ENCODE data around the gene ISG15.
"Not testable (repeated sequence)": the region's sequence is repeated elsewhere in the genome, so short reads cannot be mapped to it uniquely, and the experiment has no call there.

Gene ISG15

GRCh38 chr1:975365-975764, 37.9 kb upstream of the ISG15 start:
- no peak for DNase-seq (ENCODE audit: low spot score)

DNA sequence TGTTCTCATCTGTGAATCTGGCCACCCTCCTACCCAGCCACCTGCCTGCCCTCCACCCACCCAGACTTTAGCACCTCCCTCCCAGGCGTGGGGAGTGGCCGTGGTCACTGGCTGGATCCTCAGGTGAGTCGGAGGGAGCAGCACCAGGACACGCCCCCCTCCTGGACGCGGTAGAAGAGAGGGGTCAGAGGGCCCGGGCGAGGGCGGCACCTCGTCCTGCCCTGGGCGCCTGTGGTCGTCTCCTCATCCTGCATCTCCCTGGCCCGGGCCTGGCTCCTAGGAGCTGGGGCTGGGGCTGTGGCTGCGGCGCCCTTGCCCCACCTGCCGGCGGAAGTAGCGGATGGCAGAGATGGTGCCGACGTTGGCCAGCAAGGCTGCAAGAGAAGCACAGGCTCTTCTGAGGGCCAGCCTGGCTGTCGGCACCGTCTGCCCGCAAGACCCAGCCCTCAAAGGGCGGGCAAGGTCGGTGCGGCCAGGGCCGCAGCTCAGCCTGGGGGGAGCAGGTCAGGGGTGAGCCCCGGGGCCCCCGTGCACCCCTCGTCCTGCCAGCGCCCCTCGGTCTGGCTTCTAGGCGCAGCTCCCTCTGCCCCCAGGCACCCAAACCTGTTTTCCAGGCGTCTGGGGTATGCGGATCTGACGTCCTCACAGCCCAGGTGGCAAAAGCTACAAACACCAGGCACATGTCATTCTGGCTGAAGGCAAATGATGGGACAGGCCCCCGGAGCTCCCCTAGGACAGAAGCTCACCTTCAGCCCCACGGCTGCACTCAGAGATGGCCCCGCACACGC, 37.2 kb upstream of the ISG15 start:
- DNase-seq (ENCODE audit: low spot score): peak; percentile 79

GRCh38 chr1:976791-977190, 36.5 kb upstream of the ISG15 start:
- DNase-seq (ENCODE audit: low spot score): not testable (repeated sequence)

- no peak for DNase-seq (ENCODE audit: low spot score)
Measured at GRCh38 chr1:978069-978834, 35.0 kb upstream of the ISG15 start.

DNA sequence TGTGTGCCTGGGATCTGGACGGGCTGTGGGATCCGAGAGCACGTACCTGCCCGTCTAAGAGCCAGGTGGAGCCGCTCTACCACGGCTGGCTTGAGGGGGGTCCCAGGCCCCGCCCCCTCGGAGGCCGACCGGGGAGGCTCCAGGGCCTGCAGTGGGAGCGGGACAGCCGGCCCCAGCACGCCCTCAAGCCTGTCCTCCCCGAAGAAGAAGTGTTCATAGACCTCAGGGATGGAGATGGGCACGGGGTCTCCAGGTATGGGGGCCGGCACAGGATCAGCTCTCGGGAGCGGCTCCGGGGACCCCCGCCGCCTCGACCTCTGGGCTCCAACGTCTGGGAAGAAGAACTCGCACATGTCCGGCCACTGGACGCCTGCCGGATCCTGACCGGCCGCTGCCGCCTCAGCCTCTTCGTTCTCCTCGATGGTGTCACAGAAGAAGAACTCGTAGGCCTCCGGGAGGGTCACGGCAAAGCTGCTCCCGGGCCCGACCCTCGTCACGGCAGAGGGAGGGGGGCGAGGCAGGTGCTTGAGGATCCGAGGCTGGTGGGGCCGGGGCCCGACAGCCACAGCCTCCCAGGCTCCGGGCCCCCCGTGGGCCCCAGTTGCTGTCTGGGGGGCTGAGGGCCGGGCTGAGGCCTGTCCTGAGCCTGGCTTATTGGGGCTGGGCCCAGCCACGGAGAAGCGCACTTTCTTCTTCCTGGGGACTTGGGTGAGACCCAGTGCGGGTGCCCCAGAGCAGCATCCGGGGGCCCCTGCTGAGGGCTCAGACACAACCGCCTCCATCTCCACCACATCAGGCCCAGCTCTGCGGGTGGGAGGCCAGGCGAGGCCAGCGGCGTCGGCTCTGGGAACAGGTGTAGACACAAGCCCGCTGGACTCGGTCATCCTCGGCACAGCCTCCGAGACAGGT, 34.2 kb upstream of the ISG15 start:
- DNase-seq (ENCODE audit: low spot score): no peak

GRCh38 chr1:979744-980072, 33.6 kb upstream of the ISG15 start:
- DNase-seq (ENCODE audit: low spot score): no peak

DNA sequence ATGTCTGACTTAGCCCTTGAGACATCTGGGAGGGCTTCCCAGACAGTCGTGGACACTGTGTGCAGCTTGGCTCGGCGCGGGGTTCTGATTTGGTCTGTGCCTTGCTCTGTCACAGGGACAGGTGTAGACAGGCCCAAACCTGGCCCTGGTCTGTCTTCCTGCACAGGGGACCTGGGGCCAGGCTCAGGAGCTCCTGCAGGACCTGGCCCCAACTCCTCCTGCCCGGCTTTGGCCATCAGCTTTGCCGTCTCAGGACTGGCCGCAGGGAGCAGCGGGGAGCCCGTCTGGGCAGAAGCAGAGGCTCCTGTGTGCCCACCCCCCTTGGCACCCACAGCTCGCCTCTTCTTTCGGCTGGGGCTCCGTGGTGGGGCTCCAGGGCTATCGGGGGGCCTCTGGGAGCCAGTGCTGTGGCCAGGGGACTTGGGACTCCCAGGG, 33.1 kb upstream of the ISG15 start:
- no peak for DNase-seq (ENCODE audit: low spot score)

GRCh38 chr1:980602-981395, 32.5 kb upstream of the ISG15 start:
- no peak for DNase-seq (ENCODE audit: low spot score)

- no peak for DNase-seq (ENCODE audit: low spot score)
Measured at GRCh38 chr1:981491-981954, 31.8 kb upstream of the ISG15 start.

GRCh38 chr1:981955-982558, 31.2 kb upstream of the ISG15 start, which contains the start of gene PERM1:
Gene PERM1 (minus strand): TSS chr1:982093. CDS start chr1:981029, 1,064 bp downstream.
- DNase-seq (ENCODE audit: low spot score): no peak

- DNase-seq (ENCODE audit: low spot score): no peak
Measured at GRCh38 chr1:982765-983436, 30.4 kb upstream of the ISG15 start.

DNA sequence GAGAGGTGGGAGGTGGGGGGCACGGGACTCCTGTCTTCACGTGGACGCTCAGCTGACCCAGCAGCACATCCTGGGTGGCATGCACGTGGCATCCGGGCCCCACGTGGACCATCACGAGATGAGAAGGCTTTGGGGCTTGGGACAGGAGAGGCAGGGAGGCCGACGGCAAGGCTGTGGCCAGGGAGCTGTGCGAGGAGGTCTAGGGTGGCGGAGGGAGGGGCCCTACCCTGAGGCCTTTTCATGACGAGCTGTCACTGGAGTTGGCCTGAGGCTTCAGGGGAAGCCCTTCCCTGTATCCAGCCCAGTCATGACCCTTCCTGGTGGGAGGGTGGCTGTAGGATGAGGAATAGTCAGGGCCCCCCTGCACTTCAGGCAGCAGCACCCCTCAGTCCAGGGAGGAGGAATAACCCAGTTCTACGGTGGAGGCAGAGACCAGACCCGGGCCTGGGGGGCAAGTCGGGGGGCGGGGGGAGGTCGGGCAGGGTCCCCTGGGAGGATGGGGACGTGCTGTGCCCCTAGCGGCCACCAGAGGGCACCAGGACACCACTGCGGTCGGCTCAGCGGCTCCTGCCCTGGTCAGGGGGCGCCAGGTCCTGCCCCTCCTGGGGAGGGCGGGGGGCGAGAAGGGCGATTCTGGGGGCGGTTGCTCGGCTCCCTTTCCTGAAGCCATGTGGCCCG, 29.4 kb upstream of the ISG15 start:
- DNase-seq (ENCODE audit: low spot score): peak; percentile 84

- no peak for DNase-seq (ENCODE audit: low spot score)
Measured at GRCh38 chr1:984476-984814, 28.9 kb upstream of the ISG15 start.

DNA sequence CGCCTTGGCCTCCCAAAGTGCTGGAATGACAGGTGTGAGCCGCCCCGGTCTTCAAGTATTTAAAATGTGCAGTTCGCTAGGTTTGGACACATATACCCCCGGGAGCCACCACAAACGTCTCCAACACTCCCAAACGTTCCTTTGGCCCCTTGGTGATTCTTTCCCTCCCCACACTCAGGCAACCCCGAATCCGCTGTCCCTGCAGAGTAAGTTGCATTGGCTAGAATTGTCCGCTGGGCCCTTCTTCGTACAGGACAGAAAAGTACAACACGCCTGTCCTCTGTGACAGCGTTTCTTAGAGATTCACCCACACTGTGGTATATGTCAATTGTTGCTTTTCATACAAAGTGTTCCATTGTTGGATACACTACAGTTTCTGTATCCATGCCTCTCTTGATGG, 28.2 kb upstream of the ISG15 start:
- no peak for DNase-seq (ENCODE audit: low spot score)

DNA sequence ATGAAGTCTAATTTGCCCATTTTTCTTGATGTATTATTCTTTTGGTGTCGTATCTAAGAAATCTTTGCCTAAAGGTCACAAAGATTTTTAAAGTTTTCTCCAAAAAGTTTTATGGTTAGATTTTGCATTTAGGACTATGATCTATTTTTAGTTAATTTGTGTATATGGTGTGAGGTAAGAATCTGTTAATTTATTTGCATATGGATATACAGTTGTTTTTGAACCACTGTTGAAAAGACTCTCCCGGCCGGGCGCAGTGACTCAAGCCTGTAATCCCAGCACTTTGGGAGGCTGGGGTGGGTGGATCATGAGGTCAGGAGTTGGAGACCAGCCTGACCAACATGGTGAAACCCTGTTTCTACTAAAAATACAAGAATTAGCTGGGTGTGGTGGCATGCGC, 25.2 kb upstream of the ISG15 start:
- not testable (repeated sequence) for DNase-seq (ENCODE audit: low spot score)

- DNase-seq (ENCODE audit: low spot score): not testable (repeated sequence)
Measured at GRCh38 chr1:991275-991674, 22.0 kb upstream of the ISG15 start.

- no peak for DNase-seq (ENCODE audit: low spot score)
Measured at GRCh38 chr1:991895-992294, 21.4 kb upstream of the ISG15 start.

DNA sequence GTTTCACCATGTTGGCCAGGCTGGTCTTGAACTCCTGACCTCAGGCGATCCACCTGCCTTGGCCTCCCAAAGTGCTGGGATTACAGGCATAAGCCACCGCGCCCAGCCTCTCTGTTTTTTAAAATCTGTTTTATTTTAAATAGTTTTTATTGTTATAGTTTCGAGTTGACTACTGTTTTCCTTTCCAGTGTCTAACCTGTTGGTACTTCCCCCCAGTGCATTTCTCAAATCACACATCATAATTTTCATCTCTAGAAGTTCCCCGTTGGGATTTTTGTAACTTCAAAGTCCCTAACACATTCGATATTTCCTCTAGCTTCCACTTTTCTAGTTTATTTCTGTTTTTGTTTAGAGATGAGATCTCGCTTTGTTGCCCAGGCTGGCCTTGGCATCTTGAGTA, 20.9 kb upstream of the ISG15 start:
- no peak for DNase-seq (ENCODE audit: low spot score)

DNA sequence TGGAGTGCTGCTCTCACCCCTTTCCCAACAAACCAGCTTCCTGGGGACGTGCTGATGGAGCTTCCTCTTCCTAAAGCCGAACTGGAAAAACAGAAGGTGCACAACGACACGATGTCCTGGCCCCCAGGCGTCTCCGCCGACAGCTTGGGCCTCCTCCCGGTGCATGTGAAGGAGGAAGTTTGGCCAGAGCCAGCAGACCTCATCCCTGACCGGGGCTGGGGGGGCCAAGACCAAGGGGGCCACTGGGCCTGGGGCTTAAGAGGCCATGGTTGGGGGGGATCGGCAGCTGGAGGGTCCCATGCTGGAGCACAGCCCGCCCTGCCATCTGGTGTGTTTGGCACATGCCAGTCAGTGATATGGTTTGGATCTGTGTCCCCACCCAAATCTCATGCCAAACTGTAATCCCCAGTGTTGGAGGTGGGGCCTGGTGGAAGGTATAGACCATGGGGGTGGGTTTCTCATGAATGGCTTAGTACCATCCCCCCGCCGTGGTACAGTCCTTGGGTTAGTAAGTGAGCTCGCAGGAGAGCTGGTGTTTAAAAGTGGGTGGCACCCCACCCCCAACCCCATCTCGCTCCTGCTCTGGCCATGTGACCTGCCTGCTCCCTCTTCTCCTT, 19.8 kb upstream of the ISG15 start:
- no peak for DNase-seq (ENCODE audit: low spot score)

DNA sequence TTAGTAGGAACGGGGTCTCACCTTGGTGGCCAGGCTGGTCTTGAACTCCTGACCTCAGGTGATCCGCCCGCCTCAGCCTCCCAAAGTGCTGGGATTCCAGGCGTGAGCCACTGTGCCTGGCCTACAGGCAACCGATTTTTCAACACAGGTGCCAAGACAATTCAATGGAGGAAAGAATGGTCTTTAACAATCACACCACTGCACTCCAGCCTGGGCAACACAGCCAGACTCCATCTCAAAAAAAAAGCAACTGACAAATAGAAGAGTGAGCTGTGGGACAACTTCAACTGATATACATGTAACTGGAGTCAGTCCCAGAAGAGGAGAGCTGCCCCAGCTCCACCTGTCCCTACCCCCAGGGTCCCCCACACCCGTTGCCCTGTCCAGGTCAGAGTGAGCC, 18.8 kb upstream of the ISG15 start:
- DNase-seq (ENCODE audit: low spot score): not testable (repeated sequence)

All from germinal center (tissue), 1 donor.